WTC11 (cell line): ENCODE measurements around the gene COBL.

Source experiments
- ATF6 ChIP-seq: sonication (generic); formaldehyde crosslinking; IDR thresholded peaks from 2 replicates; pipeline ENCODE4 v1.8.1; 2023; ENCODE audit warnings: mild to moderate bottlenecking, missing genetic modification reagents
- ESRRA ChIP-seq: sonication (generic); formaldehyde crosslinking; IDR thresholded peaks from 2 replicates; pipeline ENCODE4 v1.8.1; 2022; ENCODE audit warnings: mild to moderate bottlenecking, missing genetic modification reagents, borderline replicate concordance
- MXD4 ChIP-seq: fragments of 250-450 bp; sonication (Bioruptor Pico); IDR thresholded peaks from 2 replicates; pipeline ENCODE4 v1.8.0; 2021; ENCODE audit warnings: mild to moderate bottlenecking, moderate library complexity, borderline replicate concordance
- NFE2L1 ChIP-seq: sonication (generic); formaldehyde crosslinking; IDR thresholded peaks from 2 replicates; pipeline ENCODE4 v1.8.1; 2023; ENCODE audit warnings: missing genetic modification reagents
- SP1 ChIP-seq: sonication (generic); formaldehyde crosslinking; conservative IDR thresholded peaks from 2 replicates; pipeline ENCODE4 v1.8.1; 2022; ENCODE audit warnings: missing genetic modification reagents
- TF ChIP-seq, protein P1 (sequence below): fragments of 200-600 bp; IDR thresholded peaks from 2 replicates; pipeline ENCODE4 v1.8.0; 2022; ENCODE audit warnings: antibody characterized with exemption

- TF ChIP-seq MXD4 (CRISPR knock-in tag) (no peak), ATF6 (CRISPR knock-in tag) (no peak), SP1 (CRISPR knock-in tag) (no peak), NFE2L1 (CRISPR knock-in tag) (no peak), ESRRA (CRISPR knock-in tag) (no peak)
- TF ChIP-seq, protein P1, sequence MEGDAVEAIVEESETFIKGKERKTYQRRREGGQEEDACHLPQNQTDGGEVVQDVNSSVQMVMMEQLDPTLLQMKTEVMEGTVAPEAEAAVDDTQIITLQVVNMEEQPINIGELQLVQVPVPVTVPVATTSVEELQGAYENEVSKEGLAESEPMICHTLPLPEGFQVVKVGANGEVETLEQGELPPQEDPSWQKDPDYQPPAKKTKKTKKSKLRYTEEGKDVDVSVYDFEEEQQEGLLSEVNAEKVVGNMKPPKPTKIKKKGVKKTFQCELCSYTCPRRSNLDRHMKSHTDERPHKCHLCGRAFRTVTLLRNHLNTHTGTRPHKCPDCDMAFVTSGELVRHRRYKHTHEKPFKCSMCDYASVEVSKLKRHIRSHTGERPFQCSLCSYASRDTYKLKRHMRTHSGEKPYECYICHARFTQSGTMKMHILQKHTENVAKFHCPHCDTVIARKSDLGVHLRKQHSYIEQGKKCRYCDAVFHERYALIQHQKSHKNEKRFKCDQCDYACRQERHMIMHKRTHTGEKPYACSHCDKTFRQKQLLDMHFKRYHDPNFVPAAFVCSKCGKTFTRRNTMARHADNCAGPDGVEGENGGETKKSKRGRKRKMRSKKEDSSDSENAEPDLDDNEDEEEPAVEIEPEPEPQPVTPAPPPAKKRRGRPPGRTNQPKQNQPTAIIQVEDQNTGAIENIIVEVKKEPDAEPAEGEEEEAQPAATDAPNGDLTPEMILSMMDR = no peak
Observed at GRCh38 chr7:50977421-50977820, 339.2 kb downstream of the COBL start.
